Retina (tissue), 1 donor: Measurements from ENCODE around the gene MICB.
"Not testable (repeated sequence)": the region's sequence is repeated elsewhere in the genome, so short reads cannot be mapped to it uniquely, and the experiment has no call there.

Experiments used
- DNase-seq: peaks from one replicate; pipeline ENCODE4 v3.0.0-alpha.2; 2016

MICB gene

GRCh38 chr6:31497531-31498476, at the start of gene MICB:
MICB (plus strand) TSS chr6:31498145; CDS start chr6:31498194, 49 bp downstream.
- peak; percentile 63 for DNase-seq

- DNase-seq, result no peak
Measured at GRCh38 chr6:31450751-31451150, 47.2 kb upstream of the MICB start.

GRCh38 chr6:31452859-31453258, 45.1 kb upstream of the MICB start:
- no peak for DNase-seq

- no peak for DNase-seq
Measured at GRCh38 chr6:31453259-31453658, 44.7 kb upstream of the MICB start.

DNA sequence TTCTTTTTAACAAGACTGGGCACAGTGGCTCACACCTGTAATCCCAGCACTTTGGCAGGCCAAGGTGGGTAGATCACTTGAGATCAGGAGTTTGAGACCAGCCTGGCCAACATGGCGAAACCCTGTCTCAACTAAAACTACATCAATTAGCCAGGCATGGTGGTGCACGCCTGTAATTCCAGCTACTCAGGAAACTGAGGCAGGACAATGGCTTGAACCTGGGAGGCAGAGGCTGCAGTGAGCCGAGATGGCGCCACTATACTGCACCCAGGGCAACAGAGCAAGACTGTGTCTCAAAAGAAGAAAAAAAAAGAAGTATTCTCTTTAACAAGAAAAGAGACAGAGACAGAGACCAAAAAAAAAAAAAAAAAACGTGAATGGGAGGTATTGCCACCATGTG, 38.1 kb upstream of the MICB start:
- DNase-seq, result not testable (repeated sequence)

DNA sequence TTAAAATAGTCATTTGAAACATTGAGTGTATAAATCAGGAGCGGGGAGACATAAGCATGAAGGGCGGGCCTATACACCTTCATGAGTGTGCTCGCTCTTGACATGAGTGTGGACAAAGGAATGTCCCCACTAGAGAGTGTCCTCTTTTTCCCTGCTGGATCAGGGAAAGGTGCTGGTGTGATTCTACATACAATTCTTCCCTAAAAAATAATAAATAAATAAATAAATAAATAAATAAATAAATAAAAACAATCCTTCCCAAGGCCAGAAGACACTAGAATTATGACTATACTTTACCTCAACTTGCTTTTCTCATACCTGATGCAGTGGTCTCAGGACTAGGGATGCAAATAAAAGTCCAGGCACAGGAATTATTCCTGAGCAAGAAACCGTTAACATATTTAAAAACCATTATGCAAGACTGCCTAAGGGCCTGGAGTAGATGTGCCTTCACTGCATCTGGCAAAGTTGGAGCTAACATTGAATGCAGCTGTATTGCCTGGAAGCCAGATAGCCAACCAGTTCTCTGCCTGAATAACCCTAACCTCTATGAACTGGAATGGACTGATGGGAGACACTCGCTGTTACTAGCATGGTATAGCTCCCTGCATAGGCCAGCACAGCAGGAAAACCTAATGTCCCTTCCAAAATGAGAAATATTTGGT, 37.5 kb upstream of the MICB start:
- DNase-seq, result no peak

DNA sequence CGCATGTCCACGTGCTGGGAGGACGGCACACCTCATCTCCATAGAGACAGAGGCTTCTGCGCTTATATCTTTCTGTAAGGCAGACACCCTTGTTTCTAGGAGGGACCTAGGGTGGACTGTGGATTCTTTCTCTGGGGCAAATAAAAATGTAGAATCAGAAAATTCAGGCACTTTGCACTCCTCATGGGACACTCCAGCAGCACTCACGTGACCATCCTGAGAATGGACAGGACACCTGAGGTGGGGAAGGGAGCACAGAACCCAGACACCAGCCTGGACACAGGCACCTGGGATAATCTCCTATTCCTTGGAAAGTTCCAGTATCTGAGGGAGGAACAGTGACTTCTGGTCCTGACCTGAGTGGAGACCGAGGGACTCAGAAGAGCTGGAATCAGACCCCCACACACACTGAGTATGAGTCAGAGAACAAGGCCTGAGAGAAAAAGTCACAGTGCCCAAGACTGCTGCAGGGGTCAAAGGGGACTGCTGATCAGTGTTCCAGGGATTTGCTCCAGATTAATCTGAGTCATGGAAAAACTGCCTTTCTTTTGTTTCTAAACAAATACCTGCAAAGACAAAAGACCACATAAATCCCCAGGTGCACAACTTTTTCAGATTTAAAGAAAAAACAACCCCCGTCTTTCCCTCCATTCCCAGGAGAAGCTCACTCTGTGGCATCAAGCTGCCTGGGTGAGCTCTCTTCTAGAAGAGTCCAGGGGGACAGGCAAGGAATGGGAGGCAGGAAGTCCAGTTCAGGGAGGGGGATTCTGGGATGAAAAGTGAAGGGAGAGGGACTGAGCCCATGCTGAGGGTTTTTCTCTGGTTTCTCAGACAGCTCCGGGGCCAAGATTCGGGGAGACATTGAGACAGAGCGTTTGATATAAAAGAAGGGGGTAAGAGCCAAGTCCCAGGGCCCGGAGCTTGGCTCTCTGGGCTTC, 35.6 kb upstream of the MICB start:
- no peak for DNase-seq

DNA sequence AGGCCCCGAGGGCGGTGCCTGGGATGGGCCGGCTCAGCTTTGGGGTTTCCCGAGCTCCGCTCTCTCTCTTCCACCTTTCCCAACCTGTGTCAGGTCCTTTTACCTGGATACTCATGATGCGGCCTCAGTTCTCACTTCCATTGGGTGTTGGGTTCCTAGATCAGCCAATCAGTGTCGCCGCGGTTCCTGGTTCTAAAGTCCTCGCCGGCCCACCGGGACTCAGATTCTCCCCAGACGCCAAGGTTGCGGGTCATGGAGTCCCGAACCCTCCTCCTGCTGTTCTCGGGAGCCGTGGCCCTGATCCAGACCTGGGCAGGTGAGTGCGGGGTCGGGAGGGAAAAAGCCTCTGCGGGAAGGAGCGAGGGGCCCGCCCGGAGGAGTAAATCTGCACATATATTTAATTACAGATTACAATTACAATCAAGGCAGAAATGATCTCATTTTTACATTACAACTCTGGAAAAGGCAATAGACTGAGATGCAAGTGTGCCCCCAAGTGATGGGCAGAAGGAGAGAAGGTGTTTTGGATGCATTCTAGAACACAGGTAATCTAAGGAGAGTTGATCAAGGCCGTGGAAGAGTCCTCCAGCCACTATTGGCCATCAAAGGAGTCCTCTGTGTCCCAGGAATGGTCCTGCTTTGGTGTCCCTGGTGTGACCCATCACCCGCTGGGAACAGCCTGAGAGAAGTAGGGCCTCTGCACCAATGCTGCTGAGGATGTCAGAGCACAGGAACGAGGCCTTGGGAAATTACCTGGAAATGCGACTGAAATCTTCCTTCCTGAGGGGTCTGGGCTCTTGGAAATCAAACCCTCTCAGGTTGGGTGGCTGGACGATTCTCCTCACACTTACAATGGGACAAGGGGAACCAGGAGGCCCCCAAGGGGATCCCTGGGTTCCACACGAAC, 34.7 kb upstream of the MICB start:
- DNase-seq, result peak; percentile 89

GRCh38 chr6:31464252-31465184, 33.4 kb upstream of the MICB start:
- no peak for DNase-seq

GRCh38 chr6:31465185-31465536, 32.8 kb upstream of the MICB start:
- no peak for DNase-seq

DNA sequence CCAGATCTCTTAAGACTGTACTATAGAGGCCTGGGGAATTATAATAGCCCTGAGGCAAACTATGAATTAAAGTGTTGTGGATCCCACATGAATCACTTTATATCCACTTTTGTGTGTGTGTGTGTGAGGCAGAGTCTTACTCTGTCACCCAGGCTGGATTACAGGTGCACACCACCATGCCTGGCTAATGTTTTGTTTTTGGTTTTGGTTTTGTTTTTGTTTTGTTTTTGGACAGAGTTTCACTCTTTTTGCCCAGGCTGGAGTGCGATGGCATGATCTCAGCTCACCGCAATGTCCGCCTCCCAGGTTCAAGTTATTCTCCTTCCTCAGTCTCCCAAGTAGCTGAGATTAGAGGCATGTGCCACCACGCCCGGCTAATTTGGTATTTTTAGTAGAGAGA, 32.2 kb upstream of the MICB start:
- no peak for DNase-seq

DNA sequence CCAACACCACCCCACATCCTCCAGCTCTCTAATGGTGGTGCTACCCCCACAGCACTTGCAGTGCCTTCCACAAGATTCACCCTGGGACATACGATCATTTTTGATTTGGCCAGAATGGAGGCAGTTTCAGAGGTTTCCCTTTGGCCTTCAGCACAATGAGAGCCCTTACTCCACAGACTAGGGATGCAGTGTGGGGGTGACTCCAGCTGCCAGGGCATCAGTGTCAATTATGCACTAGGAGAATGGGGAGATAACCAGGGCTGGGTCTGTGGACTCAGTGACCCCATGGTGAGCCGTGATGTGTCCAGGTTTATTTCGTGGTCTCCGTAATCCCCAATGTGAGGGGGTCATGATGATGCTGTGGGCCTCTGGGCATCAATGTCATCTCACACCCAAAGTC, 31.5 kb upstream of the MICB start:
- DNase-seq, result no peak

GRCh38 chr6:31467151-31467550, 30.8 kb upstream of the MICB start:
- no peak for DNase-seq

DNA sequence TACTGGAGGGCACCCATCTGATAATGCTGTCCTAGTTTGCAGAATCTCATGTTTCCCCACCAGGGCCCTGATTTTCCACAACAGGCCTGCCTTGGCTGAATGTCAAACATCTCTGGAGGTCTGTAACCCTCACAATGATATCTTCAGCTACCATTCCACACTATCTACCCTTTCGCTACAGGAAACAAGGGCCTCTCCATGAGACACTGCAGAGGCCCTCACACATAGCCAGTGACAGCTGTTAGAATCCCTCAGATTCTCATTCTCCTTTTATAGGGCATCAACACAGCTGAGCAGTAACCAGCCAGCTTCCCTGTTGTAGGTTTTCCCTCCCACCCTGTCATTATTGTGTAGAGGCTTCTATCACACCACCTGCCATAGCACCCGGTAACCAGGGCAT, 29.6 kb upstream of the MICB start:
- no peak for DNase-seq

DNA sequence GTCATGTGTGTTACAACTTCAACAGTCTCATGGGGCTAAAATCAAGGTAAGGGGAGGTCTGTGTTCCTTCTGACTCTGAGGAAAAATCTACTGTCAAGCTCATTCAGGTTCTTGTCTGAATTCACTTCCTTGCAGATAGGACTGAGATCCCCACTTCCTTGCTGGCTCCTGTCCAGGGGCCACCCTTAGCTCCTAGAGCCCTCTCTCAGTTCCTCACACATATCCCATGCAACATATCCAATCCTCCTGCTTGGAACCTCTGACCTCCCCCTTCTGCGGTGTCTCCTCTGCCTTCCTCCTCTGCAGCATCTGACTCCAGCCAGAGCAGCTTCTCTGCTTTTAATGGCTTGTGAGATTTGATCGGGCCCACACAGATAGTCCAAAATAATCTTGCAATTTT, 27.1 kb upstream of the MICB start:
- no peak for DNase-seq

DNA sequence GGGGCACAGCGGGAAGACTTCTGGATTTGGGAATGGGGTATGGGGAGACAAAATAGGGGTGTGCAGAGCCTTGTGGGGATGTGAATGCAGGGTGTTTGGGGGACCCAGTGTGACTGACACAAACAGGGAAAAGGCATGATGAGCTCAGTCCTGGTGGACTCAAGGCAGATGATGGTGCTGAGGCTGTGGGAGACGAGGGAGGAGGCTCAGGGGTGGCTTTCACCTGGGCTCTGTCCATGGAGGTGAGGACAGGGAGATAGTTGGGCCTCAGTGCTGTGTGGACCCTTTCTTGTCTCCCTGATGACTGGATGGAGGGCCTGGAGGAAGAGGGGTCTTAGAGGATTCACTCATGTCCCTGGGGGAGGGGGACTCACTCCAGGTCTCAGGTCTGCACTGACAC, 26.2 kb upstream of the MICB start:
- no peak for DNase-seq

DNA sequence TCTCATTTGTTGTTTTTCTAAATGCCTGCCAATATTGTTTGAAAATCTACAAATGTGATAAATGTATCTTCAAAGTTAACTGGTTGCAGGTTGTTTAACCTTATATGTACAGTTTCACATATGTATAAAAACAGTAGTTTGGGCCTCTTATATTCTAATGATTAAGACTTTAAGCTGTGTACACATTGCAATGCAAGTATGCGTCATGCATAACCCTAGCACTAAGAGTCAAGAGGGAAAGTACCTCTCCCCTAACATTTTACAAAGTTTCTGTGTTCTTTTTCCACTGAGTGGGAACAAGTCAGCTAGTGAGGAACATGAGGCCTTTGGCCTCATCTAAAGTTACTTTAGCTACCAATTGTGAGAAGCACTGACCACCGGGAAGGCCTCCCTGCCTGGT, 25.7 kb upstream of the MICB start:
- no peak for DNase-seq

DNA sequence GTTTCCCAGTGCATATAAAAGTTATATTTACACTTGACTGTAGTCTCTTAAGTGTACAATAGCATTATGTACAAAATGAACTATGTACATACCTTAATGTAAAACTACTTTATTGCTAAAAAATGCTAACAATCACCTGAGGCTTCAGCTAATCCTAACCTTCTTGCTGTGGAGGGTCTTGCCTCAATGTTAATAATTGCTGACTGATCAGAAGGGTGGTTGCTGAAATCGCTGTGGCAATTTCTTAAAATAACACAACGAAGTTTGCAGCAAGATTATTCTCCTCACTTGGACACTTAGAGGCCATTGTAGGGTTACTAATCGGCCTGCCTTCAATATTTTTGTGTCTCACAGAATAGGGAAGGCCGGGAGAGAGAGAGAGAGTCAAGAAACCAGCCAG, 24.7 kb upstream of the MICB start:
- DNase-seq, result no peak

- no peak for DNase-seq
Measured at GRCh38 chr6:31473780-31474761, 23.9 kb upstream of the MICB start.

- no peak for DNase-seq
Measured at GRCh38 chr6:31474871-31475286, 23.1 kb upstream of the MICB start.
